ENCODE results near the gene NDUFB11.

NDUFB11 gene

DNA sequence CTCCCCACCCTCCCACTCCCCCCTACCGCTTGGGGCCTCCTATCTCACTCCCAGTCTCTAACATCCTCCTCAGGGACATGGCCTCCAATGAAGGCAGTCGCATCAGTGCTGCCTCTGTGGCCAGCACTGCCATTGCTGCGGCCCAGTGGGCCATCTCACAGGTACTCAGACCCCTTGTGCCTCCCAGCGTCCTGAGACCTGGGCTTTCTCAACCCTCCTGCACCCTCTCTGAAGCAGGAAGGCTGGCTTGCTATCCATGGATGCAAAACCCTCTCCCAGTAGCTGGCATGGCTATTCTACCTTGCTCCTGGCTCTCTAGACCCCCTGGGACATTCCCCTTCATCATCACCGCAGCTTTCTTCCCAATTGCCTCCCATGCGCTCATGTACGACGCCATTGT, 35.8 kb upstream of the NDUFB11 start:
- no peak overlapping the region for H3K27ac ChIP-seq (ENCODE audit: low read length)
- H3K9me3 ChIP-seq (ENCODE audit: insufficient read depth, low read length), result no peaks in the 10 kb centered on the region
- H4K20me1 ChIP-seq (ENCODE audit: insufficient read depth, low read length), result no peaks in the 10 kb centered on the region
- no peak overlapping the region for H3K4me2 ChIP-seq (ENCODE audit: low read length)
- no peaks in the 10 kb centered on the region for H3K79me2 ChIP-seq (ENCODE audit: low read length)
- TF ChIP-seq EZH2phosphoT487 (IDR thresholded peaks at IDR 0.05; ENCODE audit: low read depth), result no peak
- TF ChIP-seq, protein P1, sequence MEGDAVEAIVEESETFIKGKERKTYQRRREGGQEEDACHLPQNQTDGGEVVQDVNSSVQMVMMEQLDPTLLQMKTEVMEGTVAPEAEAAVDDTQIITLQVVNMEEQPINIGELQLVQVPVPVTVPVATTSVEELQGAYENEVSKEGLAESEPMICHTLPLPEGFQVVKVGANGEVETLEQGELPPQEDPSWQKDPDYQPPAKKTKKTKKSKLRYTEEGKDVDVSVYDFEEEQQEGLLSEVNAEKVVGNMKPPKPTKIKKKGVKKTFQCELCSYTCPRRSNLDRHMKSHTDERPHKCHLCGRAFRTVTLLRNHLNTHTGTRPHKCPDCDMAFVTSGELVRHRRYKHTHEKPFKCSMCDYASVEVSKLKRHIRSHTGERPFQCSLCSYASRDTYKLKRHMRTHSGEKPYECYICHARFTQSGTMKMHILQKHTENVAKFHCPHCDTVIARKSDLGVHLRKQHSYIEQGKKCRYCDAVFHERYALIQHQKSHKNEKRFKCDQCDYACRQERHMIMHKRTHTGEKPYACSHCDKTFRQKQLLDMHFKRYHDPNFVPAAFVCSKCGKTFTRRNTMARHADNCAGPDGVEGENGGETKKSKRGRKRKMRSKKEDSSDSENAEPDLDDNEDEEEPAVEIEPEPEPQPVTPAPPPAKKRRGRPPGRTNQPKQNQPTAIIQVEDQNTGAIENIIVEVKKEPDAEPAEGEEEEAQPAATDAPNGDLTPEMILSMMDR (IDR thresholded peaks at IDR 0.05; ENCODE audit: low read depth, low read length), result no peak
- no peaks in the 10 kb centered on the region for H3K4me1 ChIP-seq (ENCODE audit: low read length)
- H3K4me3 ChIP-seq (ENCODE audit: low read length), result no peak overlapping the region
- H3K9ac ChIP-seq (ENCODE audit: low read length), result no peak overlapping the region
- no peak overlapping the region for H2AFZ ChIP-seq (ENCODE audit: low read depth, low read length)
- no peaks in the 10 kb centered on the region for H3K27me3 ChIP-seq (ENCODE audit: low read depth, low read length)
- peaks cover 17% of the 10 kb centered on the region for H3K36me3 ChIP-seq (replicated peaks; ENCODE audit: low read depth, low read length)

DNA sequence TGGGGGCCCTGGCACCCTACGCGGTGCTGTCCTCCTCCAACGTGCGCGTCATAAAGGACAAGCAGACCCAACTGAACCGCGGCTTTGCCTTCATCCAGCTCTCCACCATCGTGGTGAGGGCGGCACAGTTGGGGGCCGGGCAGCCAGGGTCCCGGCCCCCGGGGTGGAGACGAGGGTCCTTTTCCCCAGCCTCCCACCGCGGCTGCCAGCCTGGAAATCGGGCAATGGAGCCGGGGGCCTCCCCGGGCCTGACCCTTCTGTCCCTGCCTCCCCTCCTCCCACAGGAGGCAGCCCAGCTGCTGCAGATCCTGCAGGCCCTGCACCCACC, 35.4 kb upstream of the NDUFB11 start:
- no peaks in the 10 kb centered on the region for H3K4me1 ChIP-seq (ENCODE audit: low read length)
- no peak overlapping the region for H3K4me2 ChIP-seq (ENCODE audit: low read length)
- H3K27ac ChIP-seq (ENCODE audit: low read length), result no peak overlapping the region
- H3K9ac ChIP-seq (ENCODE audit: low read length), result no peak overlapping the region
- no peak overlapping the region for H2AFZ ChIP-seq (ENCODE audit: low read depth, low read length)
- no peak overlapping the region for H3K4me3 ChIP-seq (ENCODE audit: low read length)
- H3K27me3 ChIP-seq (ENCODE audit: low read depth, low read length), result no peaks in the 10 kb centered on the region
- H3K79me2 ChIP-seq (ENCODE audit: low read length), result no peaks in the 10 kb centered on the region
- no peak for TF ChIP-seq EZH2phosphoT487 (IDR thresholded peaks at IDR 0.05; ENCODE audit: low read depth)
- TF ChIP-seq, protein P1 (IDR thresholded peaks at IDR 0.05; ENCODE audit: low read depth, low read length), result no peak
- H3K36me3 ChIP-seq (replicated peaks; ENCODE audit: low read depth, low read length), result peaks cover 17% of the 10 kb centered on the region
- H3K9me3 ChIP-seq (ENCODE audit: insufficient read depth, low read length), result no peaks in the 10 kb centered on the region
- no peaks in the 10 kb centered on the region for H4K20me1 ChIP-seq (ENCODE audit: insufficient read depth, low read length)

DNA sequence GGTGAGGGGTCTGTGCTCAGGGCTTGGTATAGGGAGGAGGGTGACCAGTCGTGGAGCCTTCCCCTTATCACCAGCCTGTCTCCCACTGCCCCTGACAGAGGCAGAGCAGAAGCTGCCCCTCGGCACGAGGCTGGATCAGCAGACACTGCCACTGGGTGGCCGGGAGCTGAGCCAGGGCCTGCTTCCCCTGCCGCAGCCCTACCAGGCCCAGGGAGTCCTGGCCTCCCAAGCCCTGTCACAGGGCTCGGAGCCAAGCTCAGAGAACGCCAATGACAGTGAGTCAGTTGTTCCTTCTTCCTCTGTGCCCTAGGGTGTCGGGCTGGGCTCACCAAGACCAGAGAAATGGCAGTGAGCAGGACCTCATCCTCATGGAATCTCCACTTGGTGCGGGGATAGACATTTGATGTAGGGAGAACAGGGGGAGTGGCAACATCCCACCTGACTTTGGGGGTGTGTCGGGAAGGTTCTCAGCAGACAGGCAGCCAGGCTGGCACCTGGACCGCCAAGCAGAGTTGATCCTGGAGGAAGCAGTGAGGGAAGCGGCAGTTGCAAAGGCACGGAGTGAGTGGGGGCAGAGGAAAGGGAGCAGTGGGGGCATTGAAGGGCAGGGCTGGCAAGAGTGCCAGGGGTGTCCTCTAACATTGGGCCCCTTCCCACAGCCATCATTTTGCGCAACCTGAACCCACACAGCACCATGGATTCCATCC, 34.9 kb upstream of the NDUFB11 start:
- no peak overlapping the region for H3K9ac ChIP-seq (ENCODE audit: low read length)
- no peak overlapping the region for H3K4me2 ChIP-seq (ENCODE audit: low read length)
- H3K27ac ChIP-seq (ENCODE audit: low read length), result no peak overlapping the region
- H3K4me1 ChIP-seq (ENCODE audit: low read length), result no peaks in the 10 kb centered on the region
- H3K9me3 ChIP-seq (ENCODE audit: insufficient read depth, low read length), result no peaks in the 10 kb centered on the region
- no peak overlapping the region for H2AFZ ChIP-seq (ENCODE audit: low read depth, low read length)
- no peak overlapping the region for H3K4me3 ChIP-seq (ENCODE audit: low read length)
- H4K20me1 ChIP-seq (ENCODE audit: insufficient read depth, low read length), result no peaks in the 10 kb centered on the region
- H3K79me2 ChIP-seq (ENCODE audit: low read length), result no peaks in the 10 kb centered on the region
- no peaks in the 10 kb centered on the region for H3K27me3 ChIP-seq (ENCODE audit: low read depth, low read length)
- TF ChIP-seq, protein P1 (IDR thresholded peaks at IDR 0.05; ENCODE audit: low read depth, low read length), result no peak
- no peak for TF ChIP-seq EZH2phosphoT487 (IDR thresholded peaks at IDR 0.05; ENCODE audit: low read depth)
- peaks cover 17% of the 10 kb centered on the region for H3K36me3 ChIP-seq (replicated peaks; ENCODE audit: low read depth, low read length)

DNA sequence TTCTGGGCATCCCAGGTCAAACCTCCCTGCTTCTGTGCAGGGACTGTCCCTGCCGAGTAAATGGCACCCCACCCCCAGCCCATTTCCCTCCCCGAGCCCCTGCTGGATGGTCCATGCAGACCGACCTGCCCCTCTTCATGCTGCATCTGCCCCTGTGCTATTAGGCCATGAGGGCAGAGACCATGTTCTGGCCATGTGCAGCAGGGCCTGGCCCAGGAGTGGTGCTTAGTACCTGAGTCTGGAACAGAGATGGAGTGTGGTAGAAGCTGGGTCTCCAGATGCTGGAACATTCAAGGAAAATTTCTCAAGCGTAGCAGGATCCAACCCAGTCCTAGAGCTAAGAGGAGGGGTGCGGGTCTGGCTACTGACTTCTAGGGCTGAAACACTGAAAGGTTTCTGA, 33.8 kb upstream of the NDUFB11 start:
- Histone ChIP-seq H3K9ac (ENCODE audit: low read length) (no peak overlapping the region), H3K4me1 (ENCODE audit: low read length) (no peaks in the 10 kb centered on the region), H3K4me2 (ENCODE audit: low read length) (no peak overlapping the region), H4K20me1 (ENCODE audit: insufficient read depth, low read length) (no peaks in the 10 kb centered on the region), H3K4me3 (ENCODE audit: low read length) (no peak overlapping the region), H3K27ac (ENCODE audit: low read length) (no peak overlapping the region), H3K9me3 (ENCODE audit: insufficient read depth, low read length) (no peaks in the 10 kb centered on the region), H2AFZ (ENCODE audit: low read depth, low read length) (no peak overlapping the region), H3K79me2 (ENCODE audit: low read length) (no peaks in the 10 kb centered on the region), H3K27me3 (ENCODE audit: low read depth, low read length) (no peaks in the 10 kb centered on the region), H3K36me3 (replicated peaks; ENCODE audit: low read depth, low read length) (peaks cover 17% of the 10 kb centered on the region)
- TF ChIP-seq, protein P1 (IDR thresholded peaks at IDR 0.05; ENCODE audit: low read depth, low read length), result no peak
- TF ChIP-seq EZH2phosphoT487 (IDR thresholded peaks at IDR 0.05; ENCODE audit: low read depth), result no peak
